Osteoblast (primary cell): ENCODE data around the gene ANKK1. TPM values are rescaled to one million over a fixed set of nuclear protein-coding genes. Genes with fewer than 3 reads are reported as not detected.

Experiments used
- DNase-seq: peaks from one replicate; pipeline ENCODE4 v3.0.0; 2011; ENCODE audit warnings: low spot score, mixed read lengths; ENCODE audit not compliant: insufficient read length; ENCODE audit errors: missing footprints
- H2AFZ ChIP-seq: 2 replicates; pipeline ENCODE4 v1.6.0; 2011; ENCODE audit warnings: mild to moderate bottlenecking, low read length
- H3K27ac ChIP-seq: 2 replicates; pipeline ENCODE4 v1.5.1; 2011; ENCODE audit warnings: mild to moderate bottlenecking, low read depth, low read length, moderate library complexity
- H3K27me3 ChIP-seq: 2 replicates; pipeline ENCODE4 v1.6.0; 2012; ENCODE audit warnings: mild to moderate bottlenecking, control low read depth, inconsistent platforms, low read length, moderate library complexity; ENCODE audit not compliant: insufficient read depth
- H3K36me3 ChIP-seq: 2 replicates; pipeline ENCODE4 v1.5.1; 2011; ENCODE audit warnings: mild to moderate bottlenecking, low read length, control low read depth, moderate library complexity; ENCODE audit not compliant: insufficient read depth
- H3K4me1 ChIP-seq: 2 replicates; pipeline ENCODE4 v1.5.1; 2011; ENCODE audit warnings: mild to moderate bottlenecking, low read length, control low read depth, moderate library complexity; ENCODE audit not compliant: insufficient read depth
- H3K4me2 ChIP-seq: 2 replicates; pipeline ENCODE4 v1.6.0; 2011; ENCODE audit warnings: mild to moderate bottlenecking, low read length; ENCODE audit not compliant: insufficient read depth
- H3K4me3 ChIP-seq: fragments of 200-600 bp; sonication (generic); 3 replicates; pipeline ENCODE4 v1.5.1; 2012; ENCODE audit warnings: mild to moderate bottlenecking, low read length, inconsistent platforms; ENCODE audit not compliant: insufficient read depth
- H3K79me2 ChIP-seq: 2 replicates; pipeline ENCODE4 v1.6.0; 2012; ENCODE audit warnings: mild to moderate bottlenecking, low read length, control low read depth, inconsistent platforms; ENCODE audit not compliant: insufficient read depth
- H3K9me3 ChIP-seq: 2 replicates; pipeline ENCODE4 v1.5.1; 2011; ENCODE audit warnings: low read depth, low read length, control low read depth
- H4K20me1 ChIP-seq: 2 replicates; pipeline ENCODE4 v1.6.0; 2012; ENCODE audit warnings: mild to moderate bottlenecking, low read length, control low read depth; ENCODE audit not compliant: insufficient read depth
- total RNA-seq: library from RNA; depleted of rRNA; stranded (reverse); fragments of >200 nt; gene quantifications from 2 replicates; pipeline ENCODE4 v1.2.3, GENCODE V29; 2012
- TF ChIP-seq, protein P1 (sequence below): IDR thresholded peaks from 2 replicates; pipeline ENCODE4 v1.5.1; 2011; ENCODE audit warnings: mild to moderate bottlenecking, low read depth, low read length, moderate library complexity; ENCODE audit errors: extremely low read depth

The ANKK1 gene
- total RNA-seq, 1 donor = not detected

DNA sequence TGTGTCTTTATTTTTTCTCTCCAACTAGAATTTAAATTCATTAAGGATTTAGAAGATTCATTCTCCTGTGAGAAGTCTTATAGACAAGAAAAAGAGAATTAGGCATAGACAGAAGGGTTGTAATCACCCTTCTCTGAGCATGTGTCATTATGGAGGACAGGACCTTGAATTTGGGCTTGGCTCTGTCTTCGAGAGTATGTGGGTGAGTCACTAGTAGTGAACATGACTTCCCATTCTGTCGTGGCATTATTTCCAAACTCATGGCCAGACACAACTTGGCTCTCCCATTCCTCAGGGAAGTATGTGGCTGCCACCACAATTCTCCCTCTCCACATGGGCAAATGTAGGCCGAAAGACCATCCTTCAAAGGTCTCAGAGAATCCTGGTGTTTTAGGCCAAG, 14.3 kb upstream of the ANKK1 start:
- no peak overlapping the region for H3K4me2 ChIP-seq
- no peaks in the 10 kb centered on the region for H4K20me1 ChIP-seq
- no peaks in the 10 kb centered on the region for H3K9me3 ChIP-seq
- no peak overlapping the region for H3K27ac ChIP-seq
- DNase-seq = peak; percentile 93
- TF ChIP-seq, protein P1, sequence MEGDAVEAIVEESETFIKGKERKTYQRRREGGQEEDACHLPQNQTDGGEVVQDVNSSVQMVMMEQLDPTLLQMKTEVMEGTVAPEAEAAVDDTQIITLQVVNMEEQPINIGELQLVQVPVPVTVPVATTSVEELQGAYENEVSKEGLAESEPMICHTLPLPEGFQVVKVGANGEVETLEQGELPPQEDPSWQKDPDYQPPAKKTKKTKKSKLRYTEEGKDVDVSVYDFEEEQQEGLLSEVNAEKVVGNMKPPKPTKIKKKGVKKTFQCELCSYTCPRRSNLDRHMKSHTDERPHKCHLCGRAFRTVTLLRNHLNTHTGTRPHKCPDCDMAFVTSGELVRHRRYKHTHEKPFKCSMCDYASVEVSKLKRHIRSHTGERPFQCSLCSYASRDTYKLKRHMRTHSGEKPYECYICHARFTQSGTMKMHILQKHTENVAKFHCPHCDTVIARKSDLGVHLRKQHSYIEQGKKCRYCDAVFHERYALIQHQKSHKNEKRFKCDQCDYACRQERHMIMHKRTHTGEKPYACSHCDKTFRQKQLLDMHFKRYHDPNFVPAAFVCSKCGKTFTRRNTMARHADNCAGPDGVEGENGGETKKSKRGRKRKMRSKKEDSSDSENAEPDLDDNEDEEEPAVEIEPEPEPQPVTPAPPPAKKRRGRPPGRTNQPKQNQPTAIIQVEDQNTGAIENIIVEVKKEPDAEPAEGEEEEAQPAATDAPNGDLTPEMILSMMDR = no peak
- H3K4me3 ChIP-seq = no peak overlapping the region
- H3K4me1 ChIP-seq = peaks cover 9% of the 10 kb centered on the region
- no peaks in the 10 kb centered on the region for H3K27me3 ChIP-seq
- no peaks in the 10 kb centered on the region for H3K36me3 ChIP-seq
- no peaks in the 10 kb centered on the region for H3K79me2 ChIP-seq
- H2AFZ ChIP-seq = no peak overlapping the region

DNA sequence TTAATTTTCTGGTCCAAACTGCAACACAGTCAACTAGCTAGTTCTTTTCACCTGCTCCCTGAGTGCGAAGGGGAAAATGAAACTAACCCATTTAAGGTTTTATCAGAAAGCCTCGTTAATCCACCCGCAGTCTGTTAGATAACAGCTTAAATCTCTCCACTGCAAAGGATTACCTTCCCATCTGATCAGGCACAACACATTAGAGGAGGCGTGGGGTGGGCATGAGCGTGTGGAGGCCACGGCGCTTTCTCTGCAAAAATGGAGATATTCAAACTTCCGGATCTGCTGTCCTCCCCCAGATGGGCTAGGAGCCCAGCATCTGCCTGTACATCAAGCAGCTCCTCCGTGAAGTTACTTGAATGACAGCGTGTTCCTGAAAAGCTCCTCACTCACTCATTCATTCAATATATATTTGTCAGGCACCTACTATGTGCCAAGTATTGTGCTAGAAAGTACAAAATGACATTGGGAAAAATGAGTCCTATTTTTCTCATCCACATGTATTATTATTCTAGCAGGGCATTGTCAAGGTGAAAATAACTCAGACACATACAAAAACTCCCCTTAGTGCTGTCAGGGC, 13.5 kb upstream of the ANKK1 start:
- Histone ChIP-seq H2AFZ (no peak overlapping the region), H4K20me1 (no peaks in the 10 kb centered on the region), H3K36me3 (no peaks in the 10 kb centered on the region), H3K27me3 (no peaks in the 10 kb centered on the region), H3K27ac (no peak overlapping the region), H3K4me2 (no peak overlapping the region), H3K4me3 (no peak overlapping the region), H3K4me1 (peaks cover 12% of the 10 kb centered on the region), H3K79me2 (no peaks in the 10 kb centered on the region), H3K9me3 (no peaks in the 10 kb centered on the region)
- TF ChIP-seq, protein P1 = no peak
- no peak for DNase-seq

DNA sequence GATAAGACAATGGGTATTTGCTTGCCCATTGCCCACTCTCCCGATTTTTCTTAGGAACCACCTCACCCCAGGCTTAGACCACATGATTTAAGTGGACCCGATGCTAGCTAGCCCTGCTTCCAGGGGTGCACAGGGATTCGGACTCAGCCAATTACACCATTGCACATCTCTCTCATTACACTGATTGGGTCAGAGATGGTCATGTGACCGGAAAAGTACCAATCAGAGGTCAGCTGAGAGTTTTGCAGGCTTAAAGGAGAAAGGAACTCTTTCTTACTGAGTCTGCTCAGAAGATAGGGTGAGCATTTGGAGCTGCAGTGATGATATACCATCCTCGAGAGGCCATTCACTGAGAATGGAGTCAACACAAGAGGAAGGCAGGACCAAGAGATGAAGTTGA, 12.2 kb upstream of the ANKK1 start:
- no peak for DNase-seq
- Histone ChIP-seq H3K27me3 (no peaks in the 10 kb centered on the region), H4K20me1 (no peaks in the 10 kb centered on the region), H2AFZ (no peak overlapping the region), H3K27ac (no peak overlapping the region), H3K36me3 (no peaks in the 10 kb centered on the region), H3K79me2 (no peaks in the 10 kb centered on the region), H3K9me3 (no peaks in the 10 kb centered on the region), H3K4me1 (peaks cover 12% of the 10 kb centered on the region), H3K4me3 (no peak overlapping the region), H3K4me2 (no peak overlapping the region)
- TF ChIP-seq, protein P1 = no peak

DNA sequence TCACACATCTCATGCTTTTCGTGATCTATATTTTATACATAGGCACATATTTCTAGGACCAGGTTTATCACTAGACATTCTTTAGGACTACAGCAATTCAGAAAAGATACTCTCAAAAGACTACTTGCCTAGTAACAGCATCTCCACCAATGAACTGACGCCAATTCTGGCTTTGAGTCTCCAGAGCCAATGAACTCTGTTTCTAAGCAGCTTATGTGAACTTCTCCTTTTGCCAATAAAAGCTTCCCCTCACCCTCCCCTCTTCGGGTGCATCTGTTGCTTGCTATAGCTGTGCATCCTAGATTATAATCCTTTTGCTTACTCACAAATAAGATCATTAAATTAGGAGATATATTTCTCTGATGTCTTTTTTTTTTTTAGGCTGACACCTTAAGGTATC, 11.4 kb upstream of the ANKK1 start:
- Histone ChIP-seq H3K79me2 (no peaks in the 10 kb centered on the region), H3K27ac (no peak overlapping the region), H3K27me3 (no peaks in the 10 kb centered on the region), H3K4me3 (no peak overlapping the region), H3K4me1 (peaks cover 12% of the 10 kb centered on the region), H3K36me3 (no peaks in the 10 kb centered on the region), H2AFZ (no peak overlapping the region), H3K9me3 (no peaks in the 10 kb centered on the region), H4K20me1 (no peaks in the 10 kb centered on the region), H3K4me2 (no peak overlapping the region)
- TF ChIP-seq, protein P1 = no peak
- no peak for DNase-seq
